Natural killer cell treated with Interleukin-12 subunit alpha and Interleukin-12 subunit beta and Interleukin-15 and Interleukin-18, amount 100 ng/mL, for 72 hours (primary cell): ENCODE data around the gene ZBED5. TPM values are rescaled to one million over a fixed set of nuclear protein-coding genes. Genes with fewer than 3 reads are reported as not detected.

Experiments used
- ATAC-seq, 2 donors: fragments of 150-1000 bp; cut with Tn5 transposase in 1 of 2; sonication (Bioruptor Pico), chemical (Tn5 transposase) in 1 of 2; 2 replicates each; pipeline ENCODE4 v1.10.0; 2021
- DNase-seq: peaks from one replicate; pipeline ENCODE4 v3.0.0; 2022; ENCODE audit warnings: low spot score
- H3K27ac Mint-ChIP-seq, 2 donors: 1 replicate in 1 of 2; 2 replicates in 1 of 2; pipeline ENCODE4 v1.8.0; 2022; ENCODE audit warnings: mixed read lengths in 2 of 2, mild to moderate bottlenecking in 1 of 2, moderate library complexity in 1 of 2
- H3K27me3 Mint-ChIP-seq, 2 donors: 1 replicate in 1 of 2; 2 replicates in 1 of 2; pipeline ENCODE4 v1.8.0; 2022; ENCODE audit warnings: mixed read lengths in 2 of 2
- H3K36me3 Mint-ChIP-seq: one replicate; pipeline ENCODE4 v1.8.0; 2022; ENCODE audit warnings: mixed read lengths
- H3K4me1 Mint-ChIP-seq, 2 donors: 1 replicate in 1 of 2; 2 replicates in 1 of 2; pipeline ENCODE4 v1.8.0; 2022; ENCODE audit warnings: low read depth in 2 of 2, mixed read lengths in 2 of 2, mild to moderate bottlenecking in 1 of 2
- H3K4me3 Mint-ChIP-seq: one replicate; pipeline ENCODE4 v1.8.0; 2022; ENCODE audit warnings: mixed read lengths
- H3K9me3 Mint-ChIP-seq: 2 replicates; pipeline ENCODE4 v1.8.0; 2022; ENCODE audit warnings: mixed read lengths
- total RNA-seq, 2 donors: library from RNA; stranded (reverse); gene quantifications; one replicate each; pipeline ENCODE4 v1.2.3, GENCODE V29; 2022

ZBED5 gene
- total RNA-seq, 2 donors from 2014 or later = 34.5 to 37.1 TPM

GRCh38 chr11:10865837-10866270, 8.0 kb upstream of the ZBED5 start:
- H3K9me3 Mint-ChIP-seq = no peaks in the 10 kb centered on the region
- no peaks in the 10 kb centered on the region for H3K27me3 Mint-ChIP-seq
- no peak overlapping the region for H3K4me3 Mint-ChIP-seq
- H3K27ac Mint-ChIP-seq = peak overlapping the region in 1 of 2 donors; percentile 82
- DNase-seq (no peak), ATAC-seq (no peak)
- H3K4me1 Mint-ChIP-seq = peaks cover 8 to 9% of the 10 kb centered on the region in 2 donors
- no peaks in the 10 kb centered on the region for H3K36me3 Mint-ChIP-seq

GRCh38 chr11:10864688-10865087, 6.8 kb upstream of the ZBED5 start:
- no peak for DNase-seq
- Mint-ChIP-seq H3K9me3 (no peaks in the 10 kb centered on the region), H3K27me3 (no peaks in the 10 kb centered on the region), H3K36me3 (no peaks in the 10 kb centered on the region), H3K4me1 (peaks cover 9 to 12% of the 10 kb centered on the region in 2 donors), H3K4me3 (no peak overlapping the region), H3K27ac (no peak overlapping the region)
- no peak for ATAC-seq

- Mint-ChIP-seq H3K9me3 (no peaks in the 10 kb centered on the region), H3K36me3 (no peaks in the 10 kb centered on the region), H3K27ac (no peak overlapping the region), H3K4me1 (peaks cover 17% of the 10 kb centered on the region in 2 donors), H3K27me3 (no peaks in the 10 kb centered on the region), H3K4me3 (no peak overlapping the region)
- ATAC-seq (no peak), DNase-seq (no peak)
These were observed 4.6 kb upstream of the ZBED5 start for GRCh38 chr11:10862446-10862845.

GRCh38 chr11:10861799-10862198, 3.9 kb upstream of the ZBED5 start:
- peaks cover 18% of the 10 kb centered on the region in 2 donors for H3K4me1 Mint-ChIP-seq
- no peak overlapping the region for H3K27ac Mint-ChIP-seq
- DNase-seq = no peak
- H3K9me3 Mint-ChIP-seq = no peaks in the 10 kb centered on the region
- H3K4me3 Mint-ChIP-seq = no peak overlapping the region
- H3K27me3 Mint-ChIP-seq = no peaks in the 10 kb centered on the region
- peaks cover under 1% of the 10 kb centered on the region for H3K36me3 Mint-ChIP-seq
- no peak for ATAC-seq

DNA sequence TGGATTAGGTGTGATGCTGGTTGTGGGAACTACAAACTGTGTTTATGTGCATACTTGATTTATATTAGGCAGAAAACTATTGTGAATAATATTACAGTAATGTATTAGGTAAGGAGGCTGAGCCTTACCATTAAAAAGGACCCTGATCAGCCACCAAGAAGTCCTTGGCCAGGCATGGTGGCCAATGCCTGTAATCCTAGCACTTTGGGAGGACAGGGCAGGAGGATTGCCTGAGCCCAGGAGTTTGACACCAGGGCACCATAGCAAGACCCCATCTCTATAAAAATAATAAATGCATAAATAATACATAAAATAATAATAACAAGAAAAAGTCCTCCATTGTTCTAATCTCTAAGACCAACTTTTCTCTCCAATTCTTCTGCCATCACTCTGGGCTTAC, 3.2 kb upstream of the ZBED5 start:
- no peaks in the 10 kb centered on the region for H3K27me3 Mint-ChIP-seq
- H3K4me3 Mint-ChIP-seq = no peak overlapping the region
- peaks cover 22 to 23% of the 10 kb centered on the region in 2 donors for H3K4me1 Mint-ChIP-seq
- DNase-seq (no peak), ATAC-seq (no peak)
- H3K36me3 Mint-ChIP-seq = peaks cover 6% of the 10 kb centered on the region
- H3K9me3 Mint-ChIP-seq = no peaks in the 10 kb centered on the region
- H3K27ac Mint-ChIP-seq = no peak overlapping the region

GRCh38 chr11:10858439-10859325, 829 bp upstream of the ZBED5 start:
- Mint-ChIP-seq H3K36me3 (peaks cover 14% of the 10 kb centered on the region), H3K9me3 (no peaks in the 10 kb centered on the region), H3K27ac (peak overlapping the region; percentile 99 to 100), H3K27me3 (no peaks in the 10 kb centered on the region), H3K4me1 (peaks cover 22 to 26% of the 10 kb centered on the region in 2 donors), H3K4me3 (peak overlapping the region; percentile 99)
- peak; percentile 67 for DNase-seq
- peak; percentile 30 to 43 for ATAC-seq

DNA sequence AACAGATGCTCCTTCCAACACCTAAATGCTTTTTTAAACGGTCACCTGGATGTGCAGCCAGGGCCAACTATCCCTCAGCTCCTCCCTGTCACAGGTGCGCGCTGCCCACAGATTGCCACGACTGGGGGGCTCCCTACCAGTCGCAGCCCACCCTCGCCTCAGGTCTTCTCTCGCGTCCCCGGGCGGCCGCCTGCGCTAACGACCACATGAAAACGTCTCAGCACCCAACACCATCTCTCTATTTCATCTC, 469 bp downstream of the ZBED5 start:
- peak overlapping the region; percentile 99 for H3K4me3 Mint-ChIP-seq
- no peaks in the 10 kb centered on the region for H3K27me3 Mint-ChIP-seq
- peak; percentile 62 for DNase-seq
- peaks cover 22 to 26% of the 10 kb centered on the region in 2 donors for H3K4me1 Mint-ChIP-seq
- peak overlapping the region; percentile 99 to 100 for H3K27ac Mint-ChIP-seq
- peaks cover 15% of the 10 kb centered on the region for H3K36me3 Mint-ChIP-seq
- ATAC-seq = peak; percentile 2 to 26
- no peaks in the 10 kb centered on the region for H3K9me3 Mint-ChIP-seq

DNA sequence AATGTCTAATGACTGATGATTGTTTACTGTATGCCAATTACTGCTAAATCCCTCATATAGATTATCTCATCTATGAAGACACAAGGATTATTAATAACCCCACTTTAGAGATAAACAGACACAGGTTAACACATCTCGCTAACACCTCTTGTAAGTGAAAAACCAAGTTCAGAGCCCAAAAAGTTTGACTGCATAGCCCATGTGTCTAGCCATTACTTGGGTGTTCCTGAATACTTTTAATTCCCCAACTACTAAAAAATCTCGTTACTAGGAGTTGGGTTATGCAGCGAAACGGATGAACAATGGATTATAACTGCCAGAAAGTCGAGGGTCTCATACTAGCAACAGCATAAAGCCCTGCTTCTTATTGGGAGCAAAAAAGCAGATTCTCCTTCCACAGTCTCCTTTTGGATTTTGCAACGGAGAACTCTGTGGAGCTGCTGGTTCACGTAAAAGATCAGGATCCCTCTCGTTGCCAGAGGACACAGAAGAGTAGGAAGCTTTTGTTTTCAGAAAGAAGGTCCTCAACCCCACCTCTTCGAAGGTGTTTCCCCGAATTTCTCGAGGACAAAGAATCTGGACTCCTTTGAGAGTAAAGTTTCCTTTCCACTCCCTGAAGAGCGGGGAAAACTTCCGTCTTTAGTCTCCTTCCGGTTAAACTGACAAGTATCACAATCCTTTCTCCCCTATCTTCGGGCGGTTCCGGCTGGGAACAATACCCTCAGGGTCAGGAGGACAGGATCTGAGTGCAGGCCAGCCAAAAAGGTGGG, 979 bp downstream of the ZBED5 start:
- peak overlapping the region; percentile 99 to 100 for H3K27ac Mint-ChIP-seq
- peak overlapping the region; percentile 99 for H3K4me3 Mint-ChIP-seq
- peaks cover 20% of the 10 kb centered on the region for H3K36me3 Mint-ChIP-seq
- no peaks in the 10 kb centered on the region for H3K27me3 Mint-ChIP-seq
- ATAC-seq (no peak), DNase-seq (no peak)
- H3K9me3 Mint-ChIP-seq = no peaks in the 10 kb centered on the region
- H3K4me1 Mint-ChIP-seq = peaks cover 22 to 30% of the 10 kb centered on the region in 2 donors

DNA sequence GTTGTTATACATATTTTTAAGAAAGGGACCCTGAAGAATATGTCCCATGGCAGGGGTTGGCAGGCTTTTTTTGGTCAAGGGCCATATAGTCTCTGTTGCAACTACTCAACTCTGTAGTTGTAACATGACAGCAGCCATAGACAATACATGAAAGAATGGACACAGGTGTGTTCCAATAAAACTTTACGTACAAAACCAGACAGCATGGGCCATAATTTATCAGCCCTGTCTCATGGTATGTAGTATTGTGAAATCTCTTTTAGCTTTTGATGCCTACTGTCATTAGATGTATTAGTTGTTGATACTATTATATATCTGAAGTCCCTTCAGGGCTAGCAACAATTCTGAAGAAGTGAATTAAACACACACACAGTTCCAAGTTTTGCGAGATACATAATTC, 2.6 kb downstream of the ZBED5 start:
- Mint-ChIP-seq H3K36me3 (peaks cover 20% of the 10 kb centered on the region), H3K27me3 (no peaks in the 10 kb centered on the region), H3K27ac (no peak overlapping the region), H3K9me3 (no peaks in the 10 kb centered on the region), H3K4me1 (peaks cover 22 to 31% of the 10 kb centered on the region in 2 donors), H3K4me3 (no peak overlapping the region)
- ATAC-seq (no peak), DNase-seq (no peak)

GRCh38 chr11:10847960-10848860, 9.6 kb downstream of the ZBED5 start:
- ATAC-seq (no peak), DNase-seq (no peak)
- no peak overlapping the region for H3K27ac Mint-ChIP-seq
- no peaks in the 10 kb centered on the region for H3K27me3 Mint-ChIP-seq
- H3K4me3 Mint-ChIP-seq = no peak overlapping the region
- H3K9me3 Mint-ChIP-seq = no peaks in the 10 kb centered on the region
- H3K4me1 Mint-ChIP-seq = peaks cover 0 to 5% of the 10 kb centered on the region in 2 donors
- H3K36me3 Mint-ChIP-seq = peaks cover 6% of the 10 kb centered on the region

DNA sequence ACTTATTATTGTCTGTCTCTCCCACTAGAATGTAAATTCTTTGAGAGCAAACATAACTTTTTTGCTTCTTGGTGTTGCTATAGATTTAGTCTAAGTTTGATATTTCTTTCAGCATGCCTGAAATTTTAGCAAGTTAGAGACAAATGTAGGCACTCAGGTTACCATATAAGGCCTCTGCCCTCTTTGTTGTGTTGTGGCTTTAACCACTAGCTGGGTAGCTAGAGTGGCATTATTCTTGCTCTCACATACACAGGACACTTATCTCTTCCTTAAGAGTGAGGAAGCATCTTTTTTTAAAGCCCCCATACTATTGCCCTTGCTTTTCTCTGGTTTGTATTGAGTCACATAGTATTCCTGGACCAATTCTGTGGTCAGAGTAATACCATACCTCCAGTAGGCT, 11.2 kb downstream of the ZBED5 start:
- H3K27me3 Mint-ChIP-seq = no peaks in the 10 kb centered on the region
- H3K27ac Mint-ChIP-seq = no peak overlapping the region
- ATAC-seq (no peak), DNase-seq (no peak)
- H3K4me1 Mint-ChIP-seq = no peaks in the 10 kb centered on the region
- no peaks in the 10 kb centered on the region for H3K36me3 Mint-ChIP-seq
- H3K9me3 Mint-ChIP-seq = no peaks in the 10 kb centered on the region
- H3K4me3 Mint-ChIP-seq = no peak overlapping the region

DNA sequence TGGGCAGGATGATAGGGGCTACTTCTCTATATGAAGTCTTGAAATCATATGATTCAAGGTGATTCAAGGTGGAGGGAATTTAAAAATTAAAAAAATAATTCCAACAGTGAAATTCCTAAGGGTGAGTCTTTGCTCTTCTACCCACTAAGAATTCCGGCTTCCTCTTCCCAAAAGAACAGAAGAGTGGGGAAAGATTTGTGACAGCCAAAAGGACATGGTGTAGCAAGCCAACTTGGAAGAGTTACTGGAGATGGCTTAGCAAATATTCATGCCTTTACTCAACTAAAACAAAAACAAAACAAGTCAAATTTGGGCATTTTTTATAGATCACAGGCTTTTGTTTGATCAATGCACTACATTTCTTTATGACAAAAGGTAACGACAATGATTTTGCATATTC, 12.3 kb downstream of the ZBED5 start:
- Mint-ChIP-seq H3K36me3 (no peaks in the 10 kb centered on the region), H3K4me3 (no peak overlapping the region), H3K27me3 (no peaks in the 10 kb centered on the region), H3K4me1 (no peaks in the 10 kb centered on the region), H3K9me3 (no peaks in the 10 kb centered on the region), H3K27ac (no peak overlapping the region)
- DNase-seq = no peak
- no peak for ATAC-seq

DNA sequence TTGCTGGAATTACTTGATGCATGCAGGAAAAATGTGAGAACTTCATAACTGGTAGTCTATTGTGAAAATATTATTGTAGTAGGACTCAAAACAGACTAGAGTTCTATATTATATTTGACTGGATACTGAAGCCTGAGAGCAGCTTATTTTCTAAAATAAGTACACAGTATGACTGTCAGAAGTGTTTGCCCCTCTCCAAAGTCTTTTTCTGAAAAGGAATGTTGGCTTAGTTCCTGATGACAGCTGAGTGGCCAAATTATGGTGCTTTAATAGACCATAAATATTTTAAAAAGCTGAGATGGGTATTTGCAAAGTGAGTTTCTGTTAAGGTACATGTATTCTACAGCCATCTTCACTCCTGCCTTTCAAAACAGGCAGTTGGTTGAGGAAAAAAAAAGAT, 13.1 kb downstream of the ZBED5 start:
- Mint-ChIP-seq H3K27ac (no peak overlapping the region), H3K9me3 (no peaks in the 10 kb centered on the region), H3K4me1 (no peaks in the 10 kb centered on the region), H3K36me3 (no peaks in the 10 kb centered on the region), H3K27me3 (no peaks in the 10 kb centered on the region), H3K4me3 (no peak overlapping the region)
- ATAC-seq (no peak), DNase-seq (no peak)
